SK-N-MC (cell line): ENCODE measurements around the gene WDR31.

Experiments
- DNase-seq: peaks from one replicate; pipeline ENCODE4 v3.0.0-alpha.2; 2011; ENCODE audit warnings: low read depth, low spot score
- H3K27ac ChIP-seq: fragments of 200-600 bp; sonication (generic); 2 replicates; pipeline ENCODE4 v1.5.1; 2016; ENCODE audit warnings: mixed run types
- H3K36me3 ChIP-seq: fragments of 200-600 bp; sonication (generic); 2 replicates; pipeline ENCODE4 v1.6.1; 2017; ENCODE audit warnings: antibody characterized with exemption, low read length, mixed read lengths; ENCODE audit not compliant: insufficient read depth
- H3K4me3 ChIP-seq: fragments of 200-600 bp; sonication (generic); 2 replicates; pipeline ENCODE4 v1.5.1; 2016
- H3K9ac ChIP-seq: fragments of 200-600 bp; sonication (generic); 2 replicates; pipeline ENCODE4 v1.8.0; 2017; ENCODE audit warnings: mixed run types, mixed read lengths; ENCODE audit not compliant: insufficient read length
- H3K9me3 ChIP-seq: fragments of 200-600 bp; sonication (generic); 2 replicates; pipeline ENCODE4 v1.6.1; 2017; ENCODE audit warnings: low read depth, mild to moderate bottlenecking, antibody characterized with exemption, low read length, moderate library complexity, mixed read lengths
- EZH2 ChIP-seq: fragments of 200-600 bp; sonication (generic); IDR thresholded peaks from one replicate; pipeline ENCODE4 v1.6.1; 2017; ENCODE audit warnings: antibody characterized with exemption
- FOXP2 ChIP-seq: optimal IDR thresholded peaks from 2 replicates; pipeline ENCODE3; 2011; ENCODE audit warnings: mild to moderate bottlenecking, moderate library complexity; ENCODE audit not compliant: insufficient read depth; ENCODE audit errors: extremely low read length, control extremely low read depth
- POLR2AphosphoS5 ChIP-seq: IDR thresholded peaks from 2 replicates; pipeline ENCODE4 v1.6.1; 2012; ENCODE audit warnings: mild to moderate bottlenecking, low read depth, low read length, borderline replicate concordance

WDR31 gene

GRCh38 chr9:113293285-113293878 is 46.7 kb downstream of the WDR31 start:
- H3K36me3 ChIP-seq: peaks cover 57% of the 10 kb centered on the region
- no peaks in the 10 kb centered on the region for H3K9me3 ChIP-seq
- no peak overlapping the region for H3K4me3 ChIP-seq
- no peak overlapping the region for H3K9ac ChIP-seq
- DNase-seq: no peak
- TF ChIP-seq POLR2AphosphoS5: no peak
- TF ChIP-seq EZH2: no peak
- no peak for TF ChIP-seq FOXP2
- no peak overlapping the region for H3K27ac ChIP-seq

- Histone ChIP-seq H3K27ac (no peak overlapping the region), H3K9me3 (no peaks in the 10 kb centered on the region), H3K9ac (no peak overlapping the region), H3K4me3 (no peak overlapping the region), H3K36me3 (peaks cover 86% of the 10 kb centered on the region)
- no peak for DNase-seq
- no peak for TF ChIP-seq FOXP2
Measured at GRCh38 chr9:113290052-113290607, 49.9 kb downstream of the WDR31 start.

- no peak overlapping the region for H3K27ac ChIP-seq
- TF ChIP-seq EZH2 (no peak), POLR2AphosphoS5 (no peak), FOXP2 (no peak)
Measured at GRCh38 chr9:113289091-113289490, 51.0 kb downstream of the WDR31 start.

GRCh38 chr9:113281356-113281755 is 58.7 kb downstream of the WDR31 start:
- Histone ChIP-seq H3K9me3 (no peaks in the 10 kb centered on the region), H3K27ac (no peak overlapping the region), H3K9ac (no peak overlapping the region), H3K36me3 (peaks cover 92% of the 10 kb centered on the region), H3K4me3 (no peak overlapping the region)
- no peak for TF ChIP-seq FOXP2
- no peak for TF ChIP-seq POLR2AphosphoS5
- TF ChIP-seq EZH2: no peak
- DNase-seq: no peak

More at GRCh38 chr9:113289091-113289490, 51.0 kb downstream of the WDR31 start:
- Histone ChIP-seq H3K36me3 (peaks cover 96% of the 10 kb centered on the region), H3K9me3 (no peaks in the 10 kb centered on the region), H3K9ac (no peak overlapping the region), H3K4me3 (no peak overlapping the region)
- DNase-seq: no peak

GRCh38 chr9:113278840-113279239 is 61.2 kb downstream of the WDR31 start:
- no peak overlapping the region for H3K4me3 ChIP-seq
- H3K36me3 ChIP-seq: peaks cover 70% of the 10 kb centered on the region
- no peak for DNase-seq
- no peak for TF ChIP-seq FOXP2
- TF ChIP-seq EZH2: no peak
- no peak for TF ChIP-seq POLR2AphosphoS5
- no peaks in the 10 kb centered on the region for H3K9me3 ChIP-seq
- H3K9ac ChIP-seq: no peak overlapping the region
- 0 out of 2 replicates have a peak overlapping the region, but pooled peaks have one; percentile 28 for H3K27ac ChIP-seq

- Histone ChIP-seq H3K27ac (peak within 1 kb of the TSS; percentile 22), H3K9me3 (no peaks in the 10 kb centered on the region), H3K9ac (peak within 1 kb of the TSS; percentile 94), H3K36me3 (peaks cover 61% of the 10 kb centered on the region), H3K4me3 (peak within 1 kb of the TSS; percentile 94)
- no peak for TF ChIP-seq EZH2
- peak; percentile 99 for TF ChIP-seq POLR2AphosphoS5
- peak; percentile 85 for TF ChIP-seq FOXP2
- peak; percentile 94 for DNase-seq
Measured at GRCh38 chr9:113275157-113276131, 64.6 kb downstream of the WDR31 start, which contains the start of the genes CDC26 and PRPF4. Gene CDC26 (minus strand): TSS chr9:113275572. CDS start chr9:113272507, 3,065 bp downstream. Gene PRPF4 (plus strand): TSS chr9:113275658. CDS start chr9:113275744, 86 bp downstream.

- Histone ChIP-seq H3K36me3 (peaks cover 59% of the 10 kb centered on the region), H3K27ac (peak overlapping the region; percentile 22; the same call in 1 of the 2 replicates), H3K4me3 (peak overlapping the region; percentile 94), H3K9me3 (no peaks in the 10 kb centered on the region), H3K9ac (peak overlapping the region; percentile 94)
- peak; percentile 40 for DNase-seq
- TF ChIP-seq POLR2AphosphoS5: no peak
- TF ChIP-seq EZH2: no peak
- TF ChIP-seq FOXP2: no peak
Measured at GRCh38 chr9:113274474-113275156, 65.5 kb downstream of the WDR31 start.
